Gastrocnemius medialis (tissue), 4 donors: ENCODE data around the gene LGALS3BP. TPM values are rescaled to one million over a fixed set of nuclear protein-coding genes. Genes with fewer than 3 reads are reported as not detected.

ENCODE experiments used
- ATAC-seq, 2 donors: fragments of 150-250 bp; one replicate each; pipeline ENCODE4 v1.9.1; 2016
- DNase-seq, 2 donors: peaks; one replicate each; pipeline ENCODE4 v3.0.0-alpha.2; 2019
- H3K27ac ChIP-seq, 4 donors: fragments of 200-600 bp; sonication (generic); 1 replicate in 1 of 4; 2 replicates in 3 of 4; pipeline ENCODE4 v1.5.1; 2016 to 2018; ENCODE audit warnings: mild to moderate bottlenecking in 2 of 4, moderate library complexity in 1 of 4
- H3K27me3 ChIP-seq, 3 donors: fragments of 200-600 bp; sonication (generic) in 2 of 3; 1 replicate in 1 of 3; 2 replicates in 2 of 3; pipeline versions ENCODE4 v1.5.1 to v1.6.0; 2016 to 2019; ENCODE audit warnings: mild to moderate bottlenecking in 1 of 3, moderate library complexity in 1 of 3
- H3K36me3 ChIP-seq, 2 donors: fragments of 200-600 bp; sonication (generic) in 1 of 2; one replicate each; pipeline ENCODE4 v1.5.1; 2017 to 2018
- H3K4me1 ChIP-seq, 2 donors: fragments of 200-600 bp; sonication (generic) in 1 of 2; one replicate each; pipeline ENCODE4 v1.5.1; 2016 to 2017; ENCODE audit warnings: mild to moderate bottlenecking in 2 of 2
- H3K4me3 ChIP-seq, 4 donors: fragments of 200-600 bp; sonication (generic) in 3 of 4; 1 replicate in 1 of 4; 2 replicates in 3 of 4; pipeline ENCODE4 v1.5.1; 2016 to 2019; ENCODE audit warnings: mild to moderate bottlenecking in 2 of 4
- H3K9me3 ChIP-seq, 3 donors: fragments of 200-600 bp; sonication (generic) in 2 of 3; 1 replicate in 1 of 3; 2 replicates in 2 of 3; pipeline ENCODE4 v1.5.1; 2016 to 2019
- POLR2A ChIP-seq, 2 donors: fragments of 450-650 bp; IDR thresholded peaks; one replicate each; pipeline ENCODE4 v1.6.1; 2017; ENCODE audit warnings: antibody characterized with exemption in 2 of 2, mild to moderate bottlenecking in 2 of 2, moderate library complexity in 2 of 2
- in situ Hi-C, 4 donors: fragments of 200-750 bp; cut with MboI; loops; one replicate each; pipeline versions ENCODE4 v1.15.0 to v1.8.0; 2017; ENCODE audit warnings: low sequenced_read_pairs in 4 of 4
- intact Hi-C: fragments of 100-400 bp; cut with DNase I; formaldehyde crosslinking; loops from one replicate; pipeline ENCODE4 v1.15.1; 2023; ENCODE audit warnings: low total_unique reads
- total RNA-seq, 4 donors: library from RNA; depleted of rRNA; stranded (reverse); fragments of >200 nt; gene quantifications; one replicate each; pipeline versions ENCODE4 v1.1.0 to v1.2.3, GENCODE V29; 2016
- TF ChIP-seq, protein P1 (sequence below), 5 experiments: fragments of 450-650 bp in 3 of 5; fragments of 200-600 bp in 2 of 5; sonication (generic) in 2 of 5; IDR thresholded peaks in 4 of 5; conservative IDR thresholded peaks in 1 of 5; 1 replicate in 4 of 5; 2 replicates in 1 of 5; pipeline ENCODE4 v1.5.1; 2016 to 2019; ENCODE audit warnings: antibody characterized with exemption in 5 of 5, mild to moderate bottlenecking in 3 of 5, moderate library complexity in 3 of 5

LGALS3BP gene
- total RNA-seq, 4 donors from 2014 or later, result 15.0 to 45.9 (median 23.0) TPM

DNA sequence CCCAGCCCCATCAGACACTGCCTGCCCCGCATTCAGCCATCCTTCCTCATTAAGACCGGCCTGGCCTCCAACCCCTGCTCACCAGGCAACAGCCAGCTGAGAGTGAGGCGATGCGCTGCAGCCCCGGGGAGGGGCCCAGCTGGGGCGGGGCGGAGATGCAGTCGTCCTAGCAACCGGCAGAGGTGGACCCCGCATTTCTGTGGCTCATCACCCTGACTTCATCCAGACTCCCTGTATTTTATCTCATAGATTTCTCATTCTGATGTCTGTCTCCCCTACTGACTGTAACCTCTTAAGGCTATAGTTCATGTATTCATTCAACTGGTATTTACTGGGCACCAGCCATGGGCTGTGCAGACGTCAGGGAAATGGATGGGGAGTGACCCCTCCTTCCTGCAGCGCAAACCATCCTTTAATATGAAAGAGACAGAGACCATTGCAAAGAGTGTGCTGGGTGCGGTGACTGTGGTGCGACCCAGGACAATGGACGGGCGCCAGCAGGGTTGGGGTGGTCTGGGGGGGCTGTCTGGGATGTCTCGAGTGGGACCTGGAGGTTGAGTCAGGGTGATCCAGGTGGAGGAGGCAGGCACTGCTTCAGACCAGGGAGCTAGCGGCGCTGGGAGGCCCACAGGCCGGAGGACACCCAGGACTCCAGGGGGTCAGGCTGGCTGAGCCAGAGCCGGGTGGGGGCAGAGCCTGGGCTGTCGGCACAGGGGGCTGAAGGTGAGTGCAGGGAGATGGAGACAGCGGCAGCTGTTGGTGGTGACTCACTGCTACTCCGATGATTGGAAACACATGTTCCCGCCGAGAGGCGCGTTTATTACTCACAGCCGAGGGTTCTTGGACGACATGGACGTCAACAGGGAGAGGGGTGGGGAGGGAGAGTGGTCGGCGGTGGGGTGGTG, 44.1 kb downstream of the LGALS3BP start:
- TF ChIP-seq, protein P1, sequence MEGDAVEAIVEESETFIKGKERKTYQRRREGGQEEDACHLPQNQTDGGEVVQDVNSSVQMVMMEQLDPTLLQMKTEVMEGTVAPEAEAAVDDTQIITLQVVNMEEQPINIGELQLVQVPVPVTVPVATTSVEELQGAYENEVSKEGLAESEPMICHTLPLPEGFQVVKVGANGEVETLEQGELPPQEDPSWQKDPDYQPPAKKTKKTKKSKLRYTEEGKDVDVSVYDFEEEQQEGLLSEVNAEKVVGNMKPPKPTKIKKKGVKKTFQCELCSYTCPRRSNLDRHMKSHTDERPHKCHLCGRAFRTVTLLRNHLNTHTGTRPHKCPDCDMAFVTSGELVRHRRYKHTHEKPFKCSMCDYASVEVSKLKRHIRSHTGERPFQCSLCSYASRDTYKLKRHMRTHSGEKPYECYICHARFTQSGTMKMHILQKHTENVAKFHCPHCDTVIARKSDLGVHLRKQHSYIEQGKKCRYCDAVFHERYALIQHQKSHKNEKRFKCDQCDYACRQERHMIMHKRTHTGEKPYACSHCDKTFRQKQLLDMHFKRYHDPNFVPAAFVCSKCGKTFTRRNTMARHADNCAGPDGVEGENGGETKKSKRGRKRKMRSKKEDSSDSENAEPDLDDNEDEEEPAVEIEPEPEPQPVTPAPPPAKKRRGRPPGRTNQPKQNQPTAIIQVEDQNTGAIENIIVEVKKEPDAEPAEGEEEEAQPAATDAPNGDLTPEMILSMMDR (IDR thresholded peaks at IDR 0.05 in 4 of 5, conservative IDR thresholded peaks at IDR 0.05 in 1 of 5), result no peak
- TF ChIP-seq POLR2A (IDR thresholded peaks at IDR 0.05), result no peak
- peak; percentile 63 to 71 for DNase-seq
- Histone ChIP-seq H3K4me1 (peaks cover 28 to 29% of the 10 kb centered on the region in 2 donors), H3K4me3 (no peak overlapping the region), H3K36me3 (no peaks in the 10 kb centered on the region), H3K9me3 (no peaks in the 10 kb centered on the region), H3K27me3 (no peaks in the 10 kb centered on the region), H3K27ac (peak overlapping the region; percentile 70 to 82 (median 82))
- ATAC-seq, result peak; percentile 42 to 57
- intact Hi-C loops (no loop called here), in situ Hi-C loops (no loop called here)

DNA sequence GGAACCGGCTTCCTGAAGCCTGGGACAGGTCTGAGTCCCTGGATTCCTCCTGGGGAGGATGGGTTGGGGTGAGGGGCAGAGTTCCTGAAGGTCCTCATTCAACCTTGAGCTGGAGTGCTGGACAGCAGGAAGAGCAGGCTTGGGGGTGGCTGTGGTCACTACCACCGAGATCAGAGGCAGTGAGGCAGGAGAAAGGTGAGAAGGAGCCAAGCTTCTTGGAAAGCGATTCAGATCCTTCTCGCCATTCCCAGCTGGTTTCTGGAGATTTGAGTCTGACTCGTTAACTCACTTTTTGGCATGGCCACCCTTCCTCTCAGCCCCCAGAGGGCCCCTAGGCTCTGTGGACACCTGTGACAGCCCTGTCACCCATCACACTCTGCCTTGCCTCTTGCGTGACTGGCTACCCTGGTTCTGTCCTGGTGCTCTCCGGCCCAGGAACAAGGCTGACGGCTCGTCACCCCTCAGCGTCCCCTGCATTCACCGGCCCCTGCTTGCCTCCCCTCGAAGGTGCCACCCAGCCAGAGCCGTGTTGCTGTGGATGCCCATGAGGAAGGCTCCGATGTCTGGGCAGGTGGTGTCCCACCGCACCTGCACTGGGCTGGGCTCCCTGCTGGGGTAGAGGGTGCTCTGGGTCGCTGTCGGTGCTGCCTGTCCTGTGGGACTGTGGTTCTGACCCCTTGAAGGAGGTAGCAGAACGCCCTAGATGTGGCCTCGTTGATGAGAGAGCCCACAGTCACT, 44.9 kb downstream of the LGALS3BP start:
- no peaks in the 10 kb centered on the region for H3K36me3 ChIP-seq
- in situ Hi-C loops (no loop called here), intact Hi-C loops (loop anchor here (5.0 kb wide), 2 partner anchors 42 to 53 kb away; partner anchors contain the start of gene LGALS3BP)
- TF ChIP-seq, protein P1 (IDR thresholded peaks at IDR 0.05 in 4 of 5, conservative IDR thresholded peaks at IDR 0.05 in 1 of 5), result no peak
- no peak for TF ChIP-seq POLR2A (IDR thresholded peaks at IDR 0.05)
- peak overlapping the region in 1 of 4 donors; percentile 33 for H3K4me3 ChIP-seq
- no peaks in the 10 kb centered on the region for H3K27me3 ChIP-seq
- peak overlapping the region; percentile 70 to 82 (median 82) for H3K27ac ChIP-seq
- ATAC-seq (peak in 1 of 2 donors; percentile 3), DNase-seq (no peak)
- H3K9me3 ChIP-seq, result no peaks in the 10 kb centered on the region
- peaks cover 28% of the 10 kb centered on the region in 2 donors for H3K4me1 ChIP-seq

DNA sequence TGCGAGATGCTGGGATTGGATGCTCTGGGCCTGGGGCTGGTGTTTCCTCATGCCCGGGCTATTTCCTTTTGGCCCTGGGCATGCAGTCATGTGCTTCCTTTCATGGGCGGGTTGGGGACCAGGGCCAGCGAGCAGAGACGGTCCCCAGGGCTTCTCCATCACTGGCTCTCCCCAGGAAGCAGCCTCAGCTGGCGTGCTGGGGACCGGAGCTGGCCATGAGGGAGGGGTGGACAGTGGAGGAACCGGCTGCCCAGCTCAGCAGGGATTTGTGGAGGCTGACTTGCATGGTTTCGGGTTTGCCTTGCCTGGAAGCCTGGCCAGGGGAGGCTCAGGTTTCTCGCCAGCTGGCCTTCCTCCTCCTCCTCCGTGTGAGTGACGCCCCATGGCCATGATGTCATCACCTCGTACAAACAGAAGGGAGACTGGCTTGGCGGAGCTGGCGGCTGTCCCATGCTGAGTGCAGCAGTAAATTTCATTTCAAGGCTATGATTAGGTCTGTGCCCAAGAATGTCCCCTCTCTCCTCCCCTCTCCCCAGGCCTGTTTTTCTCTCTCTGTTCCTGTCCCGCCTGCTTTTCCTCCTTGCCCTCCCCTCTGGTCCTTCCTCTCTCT, 45.7 kb downstream of the LGALS3BP start:
- Histone ChIP-seq H3K9me3 (no peaks in the 10 kb centered on the region), H3K27me3 (no peaks in the 10 kb centered on the region), H3K4me3 (peak overlapping the region in 3 of 4 donors; percentile 21 to 33 (median 28)), H3K36me3 (no peaks in the 10 kb centered on the region), H3K27ac (peak overlapping the region; percentile 70 to 82 (median 82)), H3K4me1 (peaks cover 24 to 28% of the 10 kb centered on the region in 2 donors)
- DNase-seq, result peak; percentile 95 to 96
- peak; percentile 91 to 92 for ATAC-seq
- intact Hi-C loops, result loop anchor here (5.0 kb wide), 2 partner anchors 43 to 52 kb away; partner anchors contain the start of gene LGALS3BP
- in situ Hi-C loops, result no loop called here
- TF ChIP-seq, protein P1 (IDR thresholded peaks at IDR 0.05 in 4 of 5, conservative IDR thresholded peaks at IDR 0.05 in 1 of 5), result no peak
- peak; percentile 6 to 24 for TF ChIP-seq POLR2A (IDR thresholded peaks at IDR 0.05)
